ENCODE results near the gene SGK1.

The SGK1 gene

DNA sequence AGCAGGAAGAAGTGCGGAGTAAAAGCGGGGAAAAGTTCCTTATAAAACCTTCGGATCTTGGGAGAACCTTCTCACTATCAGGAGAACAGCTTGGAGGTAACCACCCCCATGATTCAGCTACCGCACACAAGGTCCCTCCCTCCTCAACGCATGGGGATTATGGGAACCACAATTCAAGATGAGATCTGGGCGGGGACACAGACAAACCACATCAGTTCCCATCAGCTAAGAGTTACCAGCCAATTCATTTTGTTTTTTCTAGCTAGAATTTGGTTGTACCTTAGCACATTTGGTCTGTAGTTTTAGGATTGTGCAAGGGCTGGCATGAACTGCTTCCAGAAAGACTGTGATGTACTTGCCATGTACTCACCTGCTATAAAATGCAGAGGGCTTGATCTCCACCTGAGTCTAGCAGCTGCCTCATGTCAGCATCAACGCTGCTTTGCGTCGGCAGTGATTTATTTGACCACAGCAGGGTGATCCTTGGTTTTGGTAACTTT is 170.8 kb downstream of the SGK1 start:
- Histone ChIP-seq H3K27ac (no peak overlapping the region), H3K9me3 (no peaks in the 10 kb centered on the region), H3K27me3 (no peaks in the 10 kb centered on the region), H3K4me3 (no peak overlapping the region), H3K4me1 (peaks cover 0 to 8% (median 1%) of the 10 kb centered on the region in 4 donors), H3K36me3 (no peaks in the 10 kb centered on the region)
- DNase-seq = no peak
- intact Hi-C loops (cut with DNase I; ENCODE audit: low total_unique reads) = no loop called here
- TF ChIP-seq, protein P1, sequence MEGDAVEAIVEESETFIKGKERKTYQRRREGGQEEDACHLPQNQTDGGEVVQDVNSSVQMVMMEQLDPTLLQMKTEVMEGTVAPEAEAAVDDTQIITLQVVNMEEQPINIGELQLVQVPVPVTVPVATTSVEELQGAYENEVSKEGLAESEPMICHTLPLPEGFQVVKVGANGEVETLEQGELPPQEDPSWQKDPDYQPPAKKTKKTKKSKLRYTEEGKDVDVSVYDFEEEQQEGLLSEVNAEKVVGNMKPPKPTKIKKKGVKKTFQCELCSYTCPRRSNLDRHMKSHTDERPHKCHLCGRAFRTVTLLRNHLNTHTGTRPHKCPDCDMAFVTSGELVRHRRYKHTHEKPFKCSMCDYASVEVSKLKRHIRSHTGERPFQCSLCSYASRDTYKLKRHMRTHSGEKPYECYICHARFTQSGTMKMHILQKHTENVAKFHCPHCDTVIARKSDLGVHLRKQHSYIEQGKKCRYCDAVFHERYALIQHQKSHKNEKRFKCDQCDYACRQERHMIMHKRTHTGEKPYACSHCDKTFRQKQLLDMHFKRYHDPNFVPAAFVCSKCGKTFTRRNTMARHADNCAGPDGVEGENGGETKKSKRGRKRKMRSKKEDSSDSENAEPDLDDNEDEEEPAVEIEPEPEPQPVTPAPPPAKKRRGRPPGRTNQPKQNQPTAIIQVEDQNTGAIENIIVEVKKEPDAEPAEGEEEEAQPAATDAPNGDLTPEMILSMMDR (IDR thresholded peaks at IDR 0.05) = no peak

DNA sequence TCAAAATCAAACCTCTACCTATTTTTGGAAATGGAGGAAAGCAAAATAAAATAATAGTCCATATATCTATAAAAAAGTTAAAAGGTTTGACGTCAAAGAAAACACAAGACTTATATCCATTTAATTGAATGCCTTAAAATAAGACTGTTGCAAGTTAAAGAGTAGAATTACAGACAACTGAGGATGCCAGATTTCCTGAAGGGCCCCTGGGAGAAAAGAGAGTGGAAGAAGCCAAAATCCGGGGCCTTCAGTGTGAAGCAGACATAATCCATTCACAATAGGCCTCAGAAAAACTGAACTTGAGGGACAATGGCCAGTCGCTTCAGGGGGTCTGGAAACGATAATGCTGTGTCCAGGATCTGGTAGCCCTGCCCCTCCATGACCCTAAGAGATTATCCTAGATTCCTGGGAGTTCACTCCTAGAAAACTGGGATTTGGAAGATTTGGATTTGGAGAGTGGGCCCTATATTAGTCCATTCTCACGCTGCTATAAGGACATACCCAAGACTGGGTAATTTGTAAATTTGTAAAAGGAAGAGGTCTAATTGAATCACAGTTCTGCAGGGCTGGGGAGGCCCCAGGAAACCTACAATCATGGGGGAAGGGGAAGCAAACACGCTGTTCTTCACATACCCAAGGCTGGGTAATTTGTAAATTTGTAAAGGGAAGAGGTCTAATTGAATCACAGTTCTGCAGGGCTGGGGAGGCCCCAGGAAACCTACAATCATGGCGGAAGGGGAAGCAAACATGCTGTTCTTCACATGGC is 171.5 kb downstream of the SGK1 start:
- Histone ChIP-seq H3K36me3 (no peaks in the 10 kb centered on the region), H3K27ac (no peak overlapping the region), H3K4me1 (peaks cover 0 to 8% (median 1%) of the 10 kb centered on the region in 4 donors), H3K4me3 (no peak overlapping the region), H3K9me3 (no peaks in the 10 kb centered on the region), H3K27me3 (no peaks in the 10 kb centered on the region)
- TF ChIP-seq, protein P1 (IDR thresholded peaks at IDR 0.05) = no peak
- no peak for DNase-seq
- intact Hi-C loops (cut with DNase I; ENCODE audit: low total_unique reads) = no loop called here

DNA sequence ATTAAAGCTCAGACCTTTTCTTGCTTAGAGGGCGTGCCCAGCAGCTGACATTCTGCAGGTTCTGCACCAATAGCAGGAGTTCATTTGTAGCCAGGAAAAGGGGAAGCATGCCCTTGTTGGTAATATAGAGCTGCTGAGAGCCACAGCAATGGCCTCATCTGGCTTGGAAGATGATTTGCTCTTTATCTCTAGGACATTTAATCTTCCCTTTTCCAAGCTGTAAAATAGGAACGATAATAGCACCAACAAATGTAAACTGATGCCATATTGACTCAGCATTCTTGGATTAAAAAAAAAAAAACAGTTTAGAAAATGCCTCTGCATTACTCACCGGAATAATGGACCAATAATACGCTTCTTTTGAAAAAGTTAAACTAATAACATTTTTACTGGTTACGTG is 172.1 kb downstream of the SGK1 start:
- Histone ChIP-seq H3K4me3 (no peak overlapping the region), H3K4me1 (peaks cover 0 to 8% (median 1%) of the 10 kb centered on the region in 4 donors), H3K27me3 (no peaks in the 10 kb centered on the region), H3K36me3 (no peaks in the 10 kb centered on the region), H3K9me3 (no peaks in the 10 kb centered on the region), H3K27ac (no peak overlapping the region)
- intact Hi-C loops (cut with DNase I; ENCODE audit: low total_unique reads) = no loop called here
- TF ChIP-seq, protein P1 (IDR thresholded peaks at IDR 0.05) = no peak
- DNase-seq = no peak

DNA sequence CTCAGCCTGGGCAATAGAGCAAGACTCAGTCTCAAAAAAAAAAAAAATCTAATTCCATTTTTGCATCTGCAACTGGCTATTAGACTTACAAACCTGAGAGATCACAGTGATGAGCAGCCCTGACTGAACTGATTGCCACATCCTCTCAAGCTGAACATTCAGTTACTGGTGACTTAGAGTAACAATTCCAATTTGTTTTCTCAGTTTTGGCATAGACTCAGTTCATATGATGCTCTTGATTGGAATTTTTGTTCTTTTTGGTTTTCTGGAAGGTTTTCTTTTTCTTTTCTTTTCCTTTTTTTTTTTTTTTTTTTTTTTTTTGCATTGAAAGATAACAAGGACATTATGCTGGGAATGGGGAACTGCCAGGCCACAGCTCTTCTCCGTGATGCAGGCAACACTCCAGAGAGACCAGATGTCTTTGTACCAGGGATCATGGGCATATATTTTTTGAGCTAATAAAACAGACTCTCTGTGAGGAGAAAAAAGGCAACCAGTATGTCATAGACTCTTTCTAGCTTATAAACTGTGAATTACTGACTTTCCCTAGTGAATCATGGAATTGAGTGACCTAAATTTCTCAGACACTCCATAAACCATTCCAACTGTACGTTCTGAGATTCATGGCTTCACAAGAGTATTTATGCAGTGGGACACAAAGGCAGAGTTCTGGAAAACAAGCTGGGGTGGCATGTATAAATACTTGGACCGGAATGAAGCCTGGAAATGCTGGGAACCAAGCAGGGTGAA is 179.5 kb downstream of the SGK1 start:
- Histone ChIP-seq H3K27ac (peak overlapping the region; percentile 25 to 57), H3K27me3 (no peaks in the 10 kb centered on the region), H3K4me1 (peaks cover 0 to 16% (median 3%) of the 10 kb centered on the region in 4 donors), H3K4me3 (no peak overlapping the region), H3K9me3 (no peaks in the 10 kb centered on the region), H3K36me3 (no peaks in the 10 kb centered on the region)
- TF ChIP-seq, protein P1 (IDR thresholded peaks at IDR 0.05) = no peak
- intact Hi-C loops (cut with DNase I; ENCODE audit: low total_unique reads) = no loop called here
- DNase-seq = no peak

DNA sequence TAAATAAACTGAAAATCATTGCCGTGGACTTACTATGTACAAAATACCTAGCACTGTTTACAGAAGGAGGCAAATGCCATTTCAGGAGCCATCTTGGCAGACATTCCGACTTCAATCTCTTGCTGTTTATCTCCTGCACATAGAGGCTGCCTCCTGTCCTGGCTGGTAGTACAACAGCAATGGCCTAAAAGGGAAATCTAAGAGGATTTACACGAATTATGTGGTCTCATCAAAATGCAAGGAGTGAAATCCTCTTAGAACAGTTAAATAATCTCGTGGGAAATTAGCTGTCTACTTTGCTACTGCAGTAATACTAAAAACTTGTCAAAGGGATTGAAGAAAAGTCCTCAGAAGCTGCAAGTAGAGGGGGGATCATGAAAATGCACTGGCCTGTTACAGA is 183.3 kb downstream of the SGK1 start:
- TF ChIP-seq, protein P1 (IDR thresholded peaks at IDR 0.05) = no peak
- Histone ChIP-seq H3K4me3 (no peak overlapping the region), H3K27me3 (no peaks in the 10 kb centered on the region), H3K4me1 (peaks cover 0 to 16% (median 3%) of the 10 kb centered on the region in 4 donors), H3K9me3 (no peaks in the 10 kb centered on the region), H3K36me3 (no peaks in the 10 kb centered on the region), H3K27ac (no peak overlapping the region)
- intact Hi-C loops (cut with DNase I; ENCODE audit: low total_unique reads) = no loop called here
- DNase-seq = no peak
